Activated CD8-positive, alpha-beta memory T cell treated with anti-CD3 and anti-CD28 coated beads for 24 hours (primary cell): ENCODE data around the gene SEC16A.

ENCODE experiments used
- DNase-seq: peaks from one replicate; pipeline ENCODE4 v3.0.0-alpha.2; 2020

Gene SEC16A

GRCh38 chr9:136499935-136500910 is 17.4 kb upstream of the SEC16A start:
- DNase-seq: no peak

- DNase-seq: no peak
These were observed 16.5 kb upstream of the SEC16A start for GRCh38 chr9:136499071-136499934.

GRCh38 chr9:136497916-136498695 is 15.3 kb upstream of the SEC16A start:
- no peak for DNase-seq

- no peak for DNase-seq
These were observed 14.2 kb upstream of the SEC16A start for GRCh38 chr9:136496801-136497620.

- DNase-seq: no peak
These were observed 13.3 kb upstream of the SEC16A start for GRCh38 chr9:136496181-136496580.

- DNase-seq: no peak
These were observed 12.5 kb upstream of the SEC16A start for GRCh38 chr9:136495238-136495800.

- no peak for DNase-seq
These were observed 11.8 kb upstream of the SEC16A start for GRCh38 chr9:136494531-136495215.

- no peak for DNase-seq
These were observed 11.2 kb upstream of the SEC16A start for GRCh38 chr9:136494012-136494411.

- DNase-seq: no peak
These were observed 10.7 kb upstream of the SEC16A start for GRCh38 chr9:136493567-136493971.

GRCh38 chr9:136492978-136493522 is 10.2 kb upstream of the SEC16A start:
- DNase-seq: no peak

GRCh38 chr9:136489731-136490130 is 6.9 kb upstream of the SEC16A start:
- no peak for DNase-seq

GRCh38 chr9:136488247-136489214 is 5.7 kb upstream of the SEC16A start:
- DNase-seq: peak; percentile 91

GRCh38 chr9:136487672-136488071 is 4.8 kb upstream of the SEC16A start:
- no peak for DNase-seq

GRCh38 chr9:136486823-136487620 is 4.2 kb upstream of the SEC16A start:
- DNase-seq: no peak

GRCh38 chr9:136486131-136486530 is 3.3 kb upstream of the SEC16A start:
- no peak for DNase-seq

GRCh38 chr9:136485049-136486045 is 2.5 kb upstream of the SEC16A start:
- DNase-seq: peak; percentile 93
